Trophoblast cell (in vitro differentiated cells and primary cell): Measurements from ENCODE around the gene PRSS12.

Experiments
- DNase-seq, 2 donors: peaks; one replicate each; pipeline ENCODE4 v3.0.0-alpha.2; 2016
- H2AFZ ChIP-seq: 2 replicates; pipeline ENCODE4 v1.6.1; 2013; ENCODE audit warnings: low read length, moderate library complexity, mild to moderate bottlenecking; ENCODE audit not compliant: insufficient read depth, poor library complexity
- H2AK5ac ChIP-seq: 2 replicates; pipeline ENCODE4 v1.6.1; 2013; ENCODE audit warnings: mild to moderate bottlenecking, low read length
- H2BK120ac ChIP-seq: 2 replicates; pipeline ENCODE4 v1.6.1; 2013; ENCODE audit warnings: low read length, mild to moderate bottlenecking, moderate library complexity; ENCODE audit not compliant: insufficient read depth, poor library complexity
- H2BK12ac ChIP-seq: 2 replicates; pipeline ENCODE4 v1.6.1; 2013; ENCODE audit warnings: mild to moderate bottlenecking, low read length, moderate library complexity
- H2BK5ac ChIP-seq: 2 replicates; pipeline ENCODE4 v1.6.1; 2013; ENCODE audit warnings: low read length, low read depth, moderate library complexity, mild to moderate bottlenecking; ENCODE audit not compliant: poor library complexity
- H3K14ac ChIP-seq: 2 replicates; pipeline ENCODE4 v1.6.1; 2013; ENCODE audit warnings: mild to moderate bottlenecking, low read length
- H3K18ac ChIP-seq: 2 replicates; pipeline ENCODE4 v1.6.1; 2013; ENCODE audit warnings: mild to moderate bottlenecking, low read length
- H3K23ac ChIP-seq: 2 replicates; pipeline ENCODE4 v1.6.1; 2013; ENCODE audit warnings: low read length
- H3K27ac ChIP-seq: 2 replicates; pipeline ENCODE4 v1.5.1; 2013; ENCODE audit warnings: low read depth, mild to moderate bottlenecking, inconsistent platforms, low read length, moderate library complexity
- H3K27me3 ChIP-seq: 2 replicates; pipeline ENCODE4 v1.6.1; 2013; ENCODE audit warnings: inconsistent platforms, mild to moderate bottlenecking, low read length, moderate library complexity; ENCODE audit not compliant: insufficient read depth
- H3K36me3 ChIP-seq, 2 experiments: 1 replicate in 1 of 2; 2 replicates in 1 of 2; pipeline ENCODE4 v1.6.1; 2013; ENCODE audit warnings: low read length in 2 of 2, mild to moderate bottlenecking in 2 of 2, moderate library complexity in 1 of 2; ENCODE audit not compliant: insufficient read depth in 2 of 2, control insufficient read depth in 1 of 2
- H3K4ac ChIP-seq: 2 replicates; pipeline ENCODE4 v1.6.1; 2013; ENCODE audit warnings: low read depth, mild to moderate bottlenecking, low read length, moderate library complexity
- H3K4me1 ChIP-seq, 2 experiments: 1 replicate in 1 of 2; 2 replicates in 1 of 2; pipeline ENCODE4 v1.6.1; 2013; ENCODE audit warnings: low read length in 2 of 2, mild to moderate bottlenecking in 2 of 2, moderate library complexity in 1 of 2; ENCODE audit not compliant: insufficient read depth in 2 of 2, control insufficient read depth in 1 of 2
- H3K4me2 ChIP-seq: 2 replicates; pipeline ENCODE4 v1.6.1; 2013; ENCODE audit warnings: inconsistent platforms, mild to moderate bottlenecking, low read length, moderate library complexity
- H3K4me3 ChIP-seq: 2 replicates; pipeline ENCODE4 v1.5.1; 2013; ENCODE audit warnings: mild to moderate bottlenecking, low read depth, low read length, inconsistent platforms
- H3K79me1 ChIP-seq: one replicate; pipeline ENCODE4 v1.6.1; 2013; ENCODE audit warnings: low read length
- H3K79me2 ChIP-seq: 2 replicates; pipeline ENCODE4 v1.6.1; 2013; ENCODE audit warnings: low read length, mild to moderate bottlenecking; ENCODE audit not compliant: control insufficient read depth, insufficient read depth, poor library complexity
- H3K9ac ChIP-seq: 2 replicates; pipeline ENCODE4 v1.6.1; 2013; ENCODE audit warnings: mild to moderate bottlenecking, low read length
- H3K9me3 ChIP-seq: 2 replicates; pipeline ENCODE4 v1.6.1; 2013; ENCODE audit warnings: low read depth, mild to moderate bottlenecking, control low read depth, inconsistent platforms, low read length; ENCODE audit not compliant: insufficient read depth
- H4K12ac ChIP-seq: 2 replicates; pipeline ENCODE4 v1.6.1; 2013; ENCODE audit warnings: low read depth, mild to moderate bottlenecking, low read length, moderate library complexity
- H4K8ac ChIP-seq: 2 replicates; pipeline ENCODE4 v1.6.1; 2013; ENCODE audit warnings: low read depth, mild to moderate bottlenecking, low read length, moderate library complexity
- H4K91ac ChIP-seq: one replicate; pipeline ENCODE4 v1.6.1; 2013; ENCODE audit warnings: low read depth, mild to moderate bottlenecking, low read length, moderate library complexity
- WGBS: extraction: QIAGEN DNeasy Blood & Tissue Kit; methylation state at CpG from one replicate; pipeline ENCODE4 v1.1.7; 2013; ENCODE audit warnings: missing lambda C conversion rate; ENCODE audit not compliant: insufficient read length, insufficient coverage; ENCODE audit errors: extremely low coverage; 5-methylcytosine and 5-hydroxymethylcytosine counted together

The PRSS12 gene

DNA sequence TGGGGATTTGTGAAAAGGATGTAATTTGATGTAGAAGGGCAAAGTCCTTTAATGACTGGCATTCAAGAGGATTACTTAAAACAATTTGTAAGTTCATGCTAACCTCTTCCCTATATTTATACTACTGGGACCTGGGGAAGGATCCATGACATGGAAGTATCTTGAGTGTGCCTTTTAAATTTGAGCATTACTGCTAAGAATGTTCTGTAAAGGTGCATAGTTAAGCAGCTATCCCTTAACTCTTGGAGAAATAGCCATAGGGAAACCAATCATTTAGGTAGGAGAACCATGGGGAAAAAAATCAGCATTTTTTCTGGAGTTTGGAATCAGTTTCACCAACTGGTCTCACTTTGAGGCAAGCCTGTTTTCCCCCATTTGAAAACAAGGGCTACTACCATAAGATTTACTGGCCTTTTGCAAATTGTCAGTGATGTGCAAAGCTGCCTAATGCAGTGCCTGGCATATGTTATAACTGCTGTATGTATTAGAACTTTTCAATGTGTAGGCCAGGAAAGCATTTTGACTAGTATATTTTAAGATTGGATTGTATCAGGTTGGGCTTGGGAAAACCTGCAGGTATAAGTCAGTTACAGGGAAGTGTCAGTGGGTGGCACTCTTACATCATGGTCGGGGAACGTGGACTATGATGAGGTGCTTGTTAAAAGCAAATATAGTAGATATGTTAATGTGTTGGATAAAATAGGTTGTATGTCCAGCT lies 72.1 kb downstream of the PRSS12 start:
- peak; percentile 56 to 70 for DNase-seq
- no peak overlapping the region for H4K12ac ChIP-seq
- H2AK5ac ChIP-seq, result no peak overlapping the region
- H3K14ac ChIP-seq, result no peak overlapping the region
- no peak overlapping the region for H4K91ac ChIP-seq
- H3K18ac ChIP-seq, result no peak overlapping the region
- no peak overlapping the region for H2BK5ac ChIP-seq
- no peak overlapping the region for H3K27ac ChIP-seq
- no peak overlapping the region for H2AFZ ChIP-seq
- H3K4me2 ChIP-seq, result no peak overlapping the region
- no peak overlapping the region for H3K23ac ChIP-seq
- no CpG with 5 or more reads among the region's 2 CpGs for WGBS
- H4K8ac ChIP-seq, result no peak overlapping the region
- peaks cover 4 to 12% of the 10 kb centered on the region in 2 experiments for H3K36me3 ChIP-seq
- no peaks in the 10 kb centered on the region for H3K27me3 ChIP-seq
- peaks cover 0 to 2% of the 10 kb centered on the region in 2 experiments for H3K4me1 ChIP-seq
- H3K4ac ChIP-seq, result no peak overlapping the region
- peaks cover 5% of the 10 kb centered on the region for H3K79me2 ChIP-seq
- H2BK12ac ChIP-seq, result no peak overlapping the region
- no peak overlapping the region for H3K4me3 ChIP-seq
- no peak overlapping the region for H3K9ac ChIP-seq
- H2BK120ac ChIP-seq, result no peak overlapping the region
- no peaks in the 10 kb centered on the region for H3K9me3 ChIP-seq
- H3K79me1 ChIP-seq, result peaks cover 3% of the 10 kb centered on the region

- no peak overlapping the region for H3K4me3 ChIP-seq
- H2BK12ac ChIP-seq, result no peak overlapping the region
Observed at GRCh38 chr4:118279920-118280432, 72.8 kb downstream of the PRSS12 start.

DNA sequence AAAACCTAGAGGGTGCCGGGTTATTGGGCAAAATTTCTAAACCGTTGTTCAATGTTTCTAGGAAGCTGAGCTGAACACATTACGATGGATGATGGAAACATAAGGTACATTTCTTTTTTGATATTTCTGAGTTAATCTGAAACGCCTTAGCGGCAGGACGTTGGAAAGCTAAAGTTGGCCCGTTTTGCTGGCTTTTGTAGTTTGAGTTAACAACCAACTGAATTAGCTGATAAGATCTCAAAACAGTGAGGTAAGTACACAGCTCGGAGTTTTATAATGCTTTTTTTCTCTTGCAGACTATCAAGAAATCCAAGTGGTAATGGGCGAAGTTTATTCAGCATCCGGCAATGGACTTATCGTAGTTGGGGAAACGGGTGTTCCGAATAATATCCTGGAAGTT lies 73.5 kb downstream of the PRSS12 start:
- Histone ChIP-seq H4K91ac (no peak overlapping the region), H3K18ac (no peak overlapping the region), H2BK5ac (no peak overlapping the region)

More at GRCh38 chr4:118279920-118280432, 72.8 kb downstream of the PRSS12 start:
- Histone ChIP-seq H2BK120ac (no peak overlapping the region), H3K4me2 (peak overlapping the region; percentile 76), H2BK5ac (no peak overlapping the region), H3K36me3 (peaks cover 4 to 12% of the 10 kb centered on the region in 2 experiments), H2AFZ (no peak overlapping the region), H3K18ac (no peak overlapping the region), H3K14ac (no peak overlapping the region), H3K79me1 (peaks cover 3% of the 10 kb centered on the region), H2AK5ac (no peak overlapping the region), H4K91ac (no peak overlapping the region), H3K9ac (no peak overlapping the region), H3K4ac (no peak overlapping the region), H4K12ac (no peak overlapping the region), H3K27ac (peak overlapping the region; percentile 21), H3K27me3 (no peaks in the 10 kb centered on the region), H3K23ac (no peak overlapping the region), H3K4me1 (peaks cover 0 to 2% of the 10 kb centered on the region in 2 experiments), H4K8ac (no peak overlapping the region), H3K9me3 (no peaks in the 10 kb centered on the region), H3K79me2 (peaks cover 5% of the 10 kb centered on the region)
- WGBS, result no CpG with 5 or more reads among the region's 2 CpGs
- no peak for DNase-seq

DNA sequence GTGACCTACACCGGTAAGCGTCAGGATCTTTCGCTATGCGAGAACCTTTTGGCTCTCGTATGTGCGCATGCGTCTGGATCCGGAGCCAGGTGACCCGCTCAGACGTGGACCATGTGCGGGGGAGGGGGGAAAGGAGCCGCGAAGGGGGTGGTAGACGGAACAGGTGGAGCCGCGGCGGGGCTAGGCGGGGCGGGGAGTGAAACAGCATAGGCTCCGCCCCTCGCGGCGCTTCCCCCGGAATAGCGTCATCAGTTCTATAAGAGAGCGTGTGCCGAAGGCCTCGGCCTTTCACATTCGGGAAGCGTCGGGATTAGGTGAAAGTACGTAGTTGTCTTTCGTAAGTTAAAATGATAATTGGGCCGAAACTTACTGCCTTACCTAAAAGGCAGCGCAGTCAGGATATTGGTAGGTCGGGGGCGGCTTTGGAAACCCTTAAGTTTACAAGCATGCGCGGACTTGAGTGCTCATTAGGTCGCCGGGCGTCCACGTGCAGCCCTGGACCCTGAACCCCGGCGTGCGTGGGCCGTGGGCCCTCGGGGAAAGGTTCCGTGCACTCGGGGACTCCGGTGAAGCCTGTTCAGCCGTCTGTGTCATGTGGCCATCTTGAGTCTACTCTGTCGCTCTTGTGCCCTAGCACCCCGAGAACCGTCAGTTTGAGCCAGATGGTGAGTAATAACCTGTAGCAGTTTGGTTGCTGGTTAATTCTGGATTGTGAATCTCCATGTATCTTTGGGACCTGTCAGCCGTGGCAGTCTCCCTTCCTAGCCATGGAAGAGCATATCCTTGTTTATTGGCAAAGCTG lies 74.1 kb downstream of the PRSS12 start:
- Histone ChIP-seq H3K4ac (peak overlapping the region; percentile 68), H2AK5ac (no peak overlapping the region), H4K91ac (peak overlapping the region; percentile 69), H2BK5ac (peak overlapping the region; percentile 41), H4K12ac (peak overlapping the region; percentile 63), H3K27me3 (no peaks in the 10 kb centered on the region), H2AFZ (peak overlapping the region; percentile 43), H3K4me3 (peak overlapping the region; percentile 80), H2BK120ac (peak overlapping the region; percentile 46), H4K8ac (peak overlapping the region; percentile 73), H3K27ac (peak overlapping the region; percentile 30), H3K9ac (peak overlapping the region; percentile 89), H3K18ac (peak overlapping the region; percentile 83), H3K14ac (peak overlapping the region; percentile 68), H3K36me3 (peaks cover 2 to 10% of the 10 kb centered on the region in 2 experiments), H3K4me2 (peak overlapping the region; percentile 76), H3K23ac (no peak overlapping the region), H3K79me1 (peaks cover 3% of the 10 kb centered on the region), H3K4me1 (no peaks in the 10 kb centered on the region), H2BK12ac (no peak overlapping the region), H3K9me3 (no peaks in the 10 kb centered on the region), H3K79me2 (peaks cover 5% of the 10 kb centered on the region)
- WGBS, result no CpG with 5 or more reads among the region's 56 CpGs
- DNase-seq, result peak; percentile 97

More for the DNA sequence above, 73.5 kb downstream of the PRSS12 start:
- DNase-seq, result peak in 1 of 2 donors; percentile 16
- H3K4ac ChIP-seq, result no peak overlapping the region
- no CpG with 5 or more reads among the region's 13 CpGs for WGBS
- peak overlapping the region; percentile 80 for H3K4me3 ChIP-seq
- H3K9ac ChIP-seq, result peak overlapping the region; percentile 89
- H3K4me2 ChIP-seq, result peak overlapping the region; percentile 76
- H2AK5ac ChIP-seq, result no peak overlapping the region
- H2BK12ac ChIP-seq, result no peak overlapping the region
- no peak overlapping the region for H3K14ac ChIP-seq
- H4K8ac ChIP-seq, result no peak overlapping the region
- peaks cover 5% of the 10 kb centered on the region for H3K79me2 ChIP-seq
- H2BK120ac ChIP-seq, result no peak overlapping the region
- no peaks in the 10 kb centered on the region for H3K9me3 ChIP-seq
- peaks cover 4 to 12% of the 10 kb centered on the region in 2 experiments for H3K36me3 ChIP-seq
- no peak overlapping the region for H3K27ac ChIP-seq
- no peak overlapping the region for H3K23ac ChIP-seq
- H3K27me3 ChIP-seq, result no peaks in the 10 kb centered on the region
- H2AFZ ChIP-seq, result no peak overlapping the region
- H3K79me1 ChIP-seq, result peaks cover 3% of the 10 kb centered on the region
- H3K4me1 ChIP-seq, result peaks cover 0 to 2% of the 10 kb centered on the region in 2 experiments
- no peak overlapping the region for H4K12ac ChIP-seq
